Measurements from ENCODE around the gene KCNT1. TPM values are rescaled to one million over a fixed set of nuclear protein-coding genes. Genes with fewer than 3 reads are reported as not detected.

The KCNT1 gene
- total RNA-seq, 1 experiment from 2014 or later: 0.09 TPM

- intact Hi-C loops (cut with micrococcal nuclease; ENCODE audit: unreplicated experiment): no loop called here
- H3K36me3 ChIP-seq (ENCODE audit: control insufficient read depth, insufficient read depth, low read length): no peaks in the 10 kb centered on the region
- no TSS peak for BruUV-seq (replicated peaks)
- H3K9me3 ChIP-seq: no peaks in the 10 kb centered on the region
- H3K4me1 ChIP-seq: no peaks in the 10 kb centered on the region
- Mint-ChIP-seq H3K4me3 (ENCODE audit: unreplicated experiment) (no peak overlapping the region), H3K27me3 (ENCODE audit: insufficient read depth, unreplicated experiment) (peaks cover 8% of the 10 kb centered on the region), H3K4me1 (ENCODE audit: low read depth, unreplicated experiment) (no peaks in the 10 kb centered on the region), H3K36me3 (ENCODE audit: insufficient read depth, unreplicated experiment) (no peaks in the 10 kb centered on the region), H3K9me3 (ENCODE audit: unreplicated experiment) (no peaks in the 10 kb centered on the region), H3K27ac (ENCODE audit: unreplicated experiment) (no peak overlapping the region)
- ChIA-PET CTCF (no interaction called here), POLR2A (no interaction called here)
- no peak for DNase-seq
- TF ChIP-seq CTCF (IDR thresholded peaks at IDR 0.05; ENCODE audit: insufficient read depth in 1 of 2, low read depth in 1 of 2, low read length in 1 of 2, severe bottlenecking in 1 of 2, unreplicated experiment in 1 of 2): no peak
- no peak overlapping the region for H3K4me3 ChIP-seq (ENCODE audit: low read depth, low read length)
- H3K27me3 ChIP-seq (replicated peaks; ENCODE audit: control insufficient read depth, insufficient read depth, low read length): no peaks in the 10 kb centered on the region
Measured at GRCh38 chr9:135779571-135779970, 77.6 kb downstream of the KCNT1 start.

- Mint-ChIP-seq H3K27me3 (ENCODE audit: insufficient read depth, unreplicated experiment) (peaks cover 8% of the 10 kb centered on the region), H3K36me3 (ENCODE audit: insufficient read depth, unreplicated experiment) (no peaks in the 10 kb centered on the region), H3K9me3 (ENCODE audit: unreplicated experiment) (no peaks in the 10 kb centered on the region), H3K27ac (ENCODE audit: unreplicated experiment) (no peak overlapping the region), H3K4me1 (ENCODE audit: low read depth, unreplicated experiment) (no peaks in the 10 kb centered on the region), H3K4me3 (ENCODE audit: unreplicated experiment) (no peak overlapping the region)
- no peaks in the 10 kb centered on the region for H3K4me1 ChIP-seq
- ChIA-PET POLR2A (no interaction called here), CTCF (no interaction called here)
- BruUV-seq (replicated peaks): no TSS peak
- H3K9me3 ChIP-seq: no peaks in the 10 kb centered on the region
- H3K36me3 ChIP-seq (ENCODE audit: control insufficient read depth, insufficient read depth, low read length): no peaks in the 10 kb centered on the region
- no peak overlapping the region for H3K4me3 ChIP-seq (ENCODE audit: low read depth, low read length)
- intact Hi-C loops (cut with micrococcal nuclease; ENCODE audit: unreplicated experiment): no loop called here
- no peaks in the 10 kb centered on the region for H3K27me3 ChIP-seq (replicated peaks; ENCODE audit: control insufficient read depth, insufficient read depth, low read length)
- DNase-seq: no peak
- TF ChIP-seq CTCF (IDR thresholded peaks at IDR 0.05; ENCODE audit: insufficient read depth in 1 of 2, low read depth in 1 of 2, low read length in 1 of 2, severe bottlenecking in 1 of 2, unreplicated experiment in 1 of 2): no peak
Measured at GRCh38 chr9:135780086-135780485, 78.1 kb downstream of the KCNT1 start.

GRCh38 chr9:135780626-135781025, 78.6 kb downstream of the KCNT1 start:
- no peak for TF ChIP-seq CTCF (IDR thresholded peaks at IDR 0.05; ENCODE audit: insufficient read depth in 1 of 2, low read depth in 1 of 2, low read length in 1 of 2, severe bottlenecking in 1 of 2, unreplicated experiment in 1 of 2)
- H3K36me3 Mint-ChIP-seq (ENCODE audit: insufficient read depth, unreplicated experiment): no peaks in the 10 kb centered on the region
- DNase-seq: no peak
- POLR2A ChIA-PET: no interaction called here
- H3K4me1 Mint-ChIP-seq (ENCODE audit: low read depth, unreplicated experiment): no peaks in the 10 kb centered on the region
- H3K4me3 Mint-ChIP-seq (ENCODE audit: unreplicated experiment): no peak overlapping the region
- H3K27ac Mint-ChIP-seq (ENCODE audit: unreplicated experiment): no peak overlapping the region
- CTCF ChIA-PET: no interaction called here
- no peaks in the 10 kb centered on the region for H3K9me3 Mint-ChIP-seq (ENCODE audit: unreplicated experiment)
- no peaks in the 10 kb centered on the region for H3K36me3 ChIP-seq (ENCODE audit: control insufficient read depth, insufficient read depth, low read length)
- H3K27me3 Mint-ChIP-seq (ENCODE audit: insufficient read depth, unreplicated experiment): peaks cover 8% of the 10 kb centered on the region
- intact Hi-C loops (cut with micrococcal nuclease; ENCODE audit: unreplicated experiment): no loop called here
- no TSS peak for BruUV-seq (replicated peaks)
- H3K9me3 ChIP-seq: no peaks in the 10 kb centered on the region
- H3K4me1 ChIP-seq: no peaks in the 10 kb centered on the region
- no peaks in the 10 kb centered on the region for H3K27me3 ChIP-seq (replicated peaks; ENCODE audit: control insufficient read depth, insufficient read depth, low read length)
- no peak overlapping the region for H3K4me3 ChIP-seq (ENCODE audit: low read depth, low read length)
